A673 (cell line): ENCODE results near the gene STRBP. TPM values are rescaled to one million over a fixed set of nuclear protein-coding genes. Genes with fewer than 3 reads are reported as not detected.

Experiments
- BruUV-seq: library from RNA; stranded (reverse); fragments of 400-500 nt; replicated peaks from 2 replicates; lab custom pipeline; 2021; lab: Mats Ljungman, UMichigan
- CTCF ChIA-PET: fragments of 300-600 bp; sonication (Branson Sonifier 250); formaldehyde crosslinking; loops from one replicate; lab custom pipeline; 2022; ENCODE audit warnings: antibody characterized with exemption; lab: Charles Lee
- POLR2A ChIA-PET: fragments of 300-600 bp; sonication (Branson Sonifier 250); formaldehyde crosslinking; loops from one replicate; lab custom pipeline; 2022; ENCODE audit warnings: antibody characterized with exemption; ENCODE audit not compliant: low non-redundant PET; lab: Charles Lee
- DNase-seq: peaks from one replicate; pipeline ENCODE4 v3.0.0-alpha.2; 2015; ENCODE audit warnings: low spot score
- H3K27ac ChIP-seq: fragments of 200-600 bp; sonication (generic); 2 replicates; pipeline ENCODE4 v1.5.1; 2016; ENCODE audit warnings: mixed run types, low read depth, mild to moderate bottlenecking, mixed read lengths, antibody characterized with exemption, low read length; ENCODE audit not compliant: poor library complexity, severe bottlenecking
- H3K27me3 ChIP-seq: fragments of 200-600 bp; sonication (generic); replicated peaks from 2 replicates; pipeline ENCODE4 v1.6.1; 2017; ENCODE audit warnings: mixed run types, low read depth, mild to moderate bottlenecking, mixed read lengths, antibody characterized with exemption, low read length; ENCODE audit not compliant: insufficient read depth, poor library complexity
- H3K36me3 ChIP-seq: fragments of 200-600 bp; sonication (generic); 2 replicates; pipeline ENCODE4 v1.6.1; 2016; ENCODE audit warnings: mixed run types, mild to moderate bottlenecking, mixed read lengths, antibody characterized with exemption, low read length; ENCODE audit not compliant: insufficient read depth, poor library complexity, severe bottlenecking
- H3K4me1 ChIP-seq: fragments of 200-600 bp; sonication (generic); 2 replicates; pipeline ENCODE4 v1.6.1; 2017; ENCODE audit warnings: mixed run types, mild to moderate bottlenecking, mixed read lengths, antibody characterized with exemption, low read length; ENCODE audit not compliant: insufficient read depth, poor library complexity, severe bottlenecking
- H3K4me3 ChIP-seq: fragments of 200-600 bp; sonication (generic); 2 replicates; pipeline ENCODE4 v1.5.1; 2016; ENCODE audit warnings: low read depth, mixed run types, mild to moderate bottlenecking, mixed read lengths, low read length; ENCODE audit not compliant: poor library complexity, severe bottlenecking
- H3K9me3 ChIP-seq: fragments of 200-600 bp; sonication (generic); 2 replicates; pipeline ENCODE4 v1.6.1; 2016; ENCODE audit warnings: mixed run types, low read depth, mild to moderate bottlenecking, mixed read lengths, antibody characterized with exemption, low read length; ENCODE audit not compliant: poor library complexity, severe bottlenecking
- CTCF ChIP-seq: fragments of 300-800, 200-600 bp; sonication (generic); conservative IDR thresholded peaks from 2 replicates; pipeline ENCODE4 v1.5.1; 2017; ENCODE audit warnings: low read depth, mild to moderate bottlenecking, antibody characterized with exemption, low read length, moderate library complexity, mixed read lengths
- EZH2 ChIP-seq: fragments of 200-600 bp; sonication (generic); IDR thresholded peaks from 2 replicates; pipeline ENCODE4 v1.6.1; 2017; ENCODE audit warnings: borderline replicate concordance, low read depth, mild to moderate bottlenecking, mixed read lengths, antibody characterized with exemption, low read length; ENCODE audit not compliant: poor library complexity, severe bottlenecking
- intact Hi-C: fragments of 100-400 bp; cut with micrococcal nuclease; formaldehyde crosslinking; loops from one replicate; pipeline ENCODE4 v1.10.0; 2022; ENCODE audit not compliant: unreplicated experiment
- total RNA-seq: library from RNA; stranded (reverse); gene quantifications from 2 replicates; pipeline ENCODE4 v1.2.3, GENCODE V29; 2021

Gene STRBP
- total RNA-seq, 1 experiment from 2014 or later = 79.4 TPM

- ChIA-PET CTCF (no interaction called here), POLR2A (no interaction called here)
- intact Hi-C loops = no loop called here
- Histone ChIP-seq H3K4me3 (no peak overlapping the region), H3K4me1 (peaks cover 4% of the 10 kb centered on the region), H3K27ac (no peak overlapping the region), H3K27me3 (no peaks in the 10 kb centered on the region), H3K9me3 (no peaks in the 10 kb centered on the region), H3K36me3 (no peaks in the 10 kb centered on the region)
- no peak for TF ChIP-seq CTCF
- no TSS peak for BruUV-seq
- no peak for DNase-seq
These were observed 31.3 kb upstream of the STRBP start for GRCh38 chr9:123299558-123300126.

DNA sequence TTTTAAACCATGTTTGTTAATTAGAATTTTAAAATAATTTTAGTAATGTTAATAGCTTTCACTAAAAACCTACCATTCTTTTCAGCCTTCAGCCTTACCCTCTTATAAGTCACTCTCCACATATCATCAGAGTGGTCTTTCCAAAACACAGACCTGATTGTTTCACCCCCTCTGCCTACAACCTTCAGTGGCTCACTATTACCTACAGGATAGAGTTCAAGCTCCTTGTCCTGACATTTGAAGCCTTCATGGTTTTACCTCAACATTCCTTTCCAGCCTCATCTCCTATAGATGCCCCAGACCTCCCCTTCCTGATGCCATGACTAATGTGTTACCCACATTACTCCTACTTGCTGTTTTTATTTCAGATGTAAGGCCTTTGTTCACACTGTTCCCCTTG, 27.8 kb upstream of the STRBP start:
- POLR2A ChIA-PET = no interaction called here
- no peak for DNase-seq
- Histone ChIP-seq H3K27me3 (no peaks in the 10 kb centered on the region), H3K4me1 (no peaks in the 10 kb centered on the region), H3K36me3 (no peaks in the 10 kb centered on the region), H3K4me3 (no peak overlapping the region), H3K27ac (no peak overlapping the region), H3K9me3 (no peaks in the 10 kb centered on the region)
- CTCF ChIA-PET = no interaction called here
- intact Hi-C loops = no loop called here
- TF ChIP-seq CTCF (no peak), EZH2 (no peak)
- BruUV-seq = no TSS peak

DNA sequence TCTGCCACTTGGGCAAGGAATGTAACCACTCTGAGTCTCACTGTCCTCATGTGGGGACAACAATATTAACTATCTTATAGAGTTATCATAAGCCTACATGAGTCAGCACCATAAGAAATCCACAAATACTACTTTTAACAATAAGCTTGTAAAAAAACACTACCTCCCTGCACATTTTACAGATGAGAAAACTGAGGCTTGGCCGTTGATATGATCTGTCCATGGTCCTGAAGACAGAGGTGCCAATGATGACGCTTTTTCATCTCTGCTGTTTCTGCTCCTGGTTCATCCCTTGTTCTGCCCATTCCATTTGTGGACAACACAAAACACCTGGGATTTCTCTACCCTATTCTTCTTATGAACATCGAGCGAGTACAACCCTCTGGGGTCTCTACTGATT, 23.4 kb upstream of the STRBP start:
- intact Hi-C loops = no loop called here
- no peak for DNase-seq
- Histone ChIP-seq H3K27ac (no peak overlapping the region), H3K4me1 (no peaks in the 10 kb centered on the region), H3K36me3 (no peaks in the 10 kb centered on the region), H3K4me3 (no peak overlapping the region), H3K27me3 (no peaks in the 10 kb centered on the region), H3K9me3 (no peaks in the 10 kb centered on the region)
- POLR2A ChIA-PET = interaction anchor here (0.6 to 0.8 kb wide), 2 partner anchors 105 to 239 kb away, joined by 3 to 9 read pairs; no protein-coding TSS in a partner anchor
- no TSS peak for BruUV-seq
- TF ChIP-seq EZH2 (no peak), CTCF (no peak)
- CTCF ChIA-PET = no interaction called here
